HFFc6 (cell line): ENCODE data around the gene ZNF407. TPM values are rescaled to one million over a fixed set of nuclear protein-coding genes. Genes with fewer than 3 reads are reported as not detected.
"Not testable (repeated sequence)": the region's sequence is repeated elsewhere in the genome, so short reads cannot be mapped to it uniquely, and the experiment has no call there.

Experiments used
- DNase-seq: peaks from one replicate; pipeline ENCODE4 v3.0.0-alpha.2; 2018
- H3K27ac Mint-ChIP-seq: 2 replicates; pipeline ENCODE4 v1.8.0; 2020; ENCODE audit warnings: mild to moderate bottlenecking, mixed read lengths
- H3K27me3 Mint-ChIP-seq: 2 replicates; pipeline ENCODE4 v1.8.0; 2021; ENCODE audit warnings: mild to moderate bottlenecking, moderate library complexity, mixed read lengths; ENCODE audit not compliant: insufficient read depth
- H3K36me3 Mint-ChIP-seq: 2 replicates; pipeline ENCODE4 v1.8.0; 2021; ENCODE audit warnings: low read depth, mixed read lengths
- H3K4me1 Mint-ChIP-seq: 2 replicates; pipeline ENCODE4 v1.8.0; 2020; ENCODE audit warnings: low read depth, mixed read lengths
- H3K4me3 Mint-ChIP-seq: 2 replicates; pipeline ENCODE4 v1.8.0; 2020; ENCODE audit warnings: mild to moderate bottlenecking, moderate library complexity, mixed read lengths
- H3K9me3 Mint-ChIP-seq: 2 replicates; pipeline ENCODE4 v1.8.0; 2020; ENCODE audit warnings: mild to moderate bottlenecking, mixed read lengths
- total RNA-seq, 6 experiments: library from RNA; stranded (reverse); fragmentation: NEBNext Ultra II Directional; extraction: Animal tissue kit (Norgen Biotek cat#: 25700); gene quantifications; 2 replicates in 1 of 6; 3 replicates in 5 of 6; pipeline ENCODE4 v1.2.3, GENCODE V29; 2021
- TF ChIP-seq, protein P1 (sequence below): fragments of 200-600 bp; sonication (generic); IDR thresholded peaks from 2 replicates; pipeline ENCODE4 v1.5.0; 2021; ENCODE audit warnings: antibody characterized with exemption, mild to moderate bottlenecking

ZNF407 gene
- total RNA-seq, 6 experiments from 2014 or later: 7.9 to 9.7 (median 9.1) TPM

GRCh38 chr18:74563999-74564398, 33.7 kb upstream of the ZNF407 start:
- Mint-ChIP-seq H3K4me3 (no peak overlapping the region), H3K27me3 (peaks cover 49% of the 10 kb centered on the region), H3K36me3 (peaks cover 6% of the 10 kb centered on the region), H3K27ac (no peak overlapping the region), H3K9me3 (peaks cover 15% of the 10 kb centered on the region), H3K4me1 (no peaks in the 10 kb centered on the region)
- DNase-seq: no peak
- TF ChIP-seq, protein P1, sequence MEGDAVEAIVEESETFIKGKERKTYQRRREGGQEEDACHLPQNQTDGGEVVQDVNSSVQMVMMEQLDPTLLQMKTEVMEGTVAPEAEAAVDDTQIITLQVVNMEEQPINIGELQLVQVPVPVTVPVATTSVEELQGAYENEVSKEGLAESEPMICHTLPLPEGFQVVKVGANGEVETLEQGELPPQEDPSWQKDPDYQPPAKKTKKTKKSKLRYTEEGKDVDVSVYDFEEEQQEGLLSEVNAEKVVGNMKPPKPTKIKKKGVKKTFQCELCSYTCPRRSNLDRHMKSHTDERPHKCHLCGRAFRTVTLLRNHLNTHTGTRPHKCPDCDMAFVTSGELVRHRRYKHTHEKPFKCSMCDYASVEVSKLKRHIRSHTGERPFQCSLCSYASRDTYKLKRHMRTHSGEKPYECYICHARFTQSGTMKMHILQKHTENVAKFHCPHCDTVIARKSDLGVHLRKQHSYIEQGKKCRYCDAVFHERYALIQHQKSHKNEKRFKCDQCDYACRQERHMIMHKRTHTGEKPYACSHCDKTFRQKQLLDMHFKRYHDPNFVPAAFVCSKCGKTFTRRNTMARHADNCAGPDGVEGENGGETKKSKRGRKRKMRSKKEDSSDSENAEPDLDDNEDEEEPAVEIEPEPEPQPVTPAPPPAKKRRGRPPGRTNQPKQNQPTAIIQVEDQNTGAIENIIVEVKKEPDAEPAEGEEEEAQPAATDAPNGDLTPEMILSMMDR: no peak

- Mint-ChIP-seq H3K27me3 (peaks cover 42% of the 10 kb centered on the region), H3K9me3 (peaks cover 15% of the 10 kb centered on the region)
- H3K4me1 Mint-ChIP-seq, DNase-seq, H3K4me3 Mint-ChIP-seq, H3K36me3 Mint-ChIP-seq, H3K27ac Mint-ChIP-seq: not testable (repeated sequence)
These were observed 32.5 kb upstream of the ZNF407 start for GRCh38 chr18:74565164-74565563.

DNA sequence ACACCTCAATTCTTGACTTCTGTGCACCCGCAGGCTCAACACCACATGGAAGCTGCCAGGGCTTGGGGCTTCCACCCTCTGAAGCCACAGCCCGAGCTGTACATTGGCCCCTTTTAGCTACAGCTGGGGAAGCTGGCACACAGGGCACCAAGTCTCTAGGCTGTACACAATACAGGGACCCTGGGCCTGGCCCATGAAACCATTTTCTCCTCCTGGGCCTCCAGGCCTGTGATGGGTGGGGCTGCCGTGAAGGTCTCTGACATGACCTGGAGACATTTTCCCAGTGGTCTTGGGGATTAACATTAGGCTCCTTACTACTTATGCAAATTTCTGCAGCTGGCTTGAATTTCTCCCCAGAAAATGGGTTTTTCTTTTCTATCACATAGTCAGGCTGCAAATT, 31.7 kb upstream of the ZNF407 start:
- not testable (repeated sequence) for H3K36me3 Mint-ChIP-seq, H3K4me3 Mint-ChIP-seq, H3K27ac Mint-ChIP-seq, H3K4me1 Mint-ChIP-seq, DNase-seq
- Mint-ChIP-seq H3K9me3 (peaks cover 15% of the 10 kb centered on the region), H3K27me3 (peaks cover 42% of the 10 kb centered on the region)

- TF ChIP-seq, protein P1: no peak
- no peak overlapping the region for H3K4me3 Mint-ChIP-seq
- peaks cover 6% of the 10 kb centered on the region for H3K36me3 Mint-ChIP-seq
- no peak overlapping the region for H3K27ac Mint-ChIP-seq
- no peak for DNase-seq
- no peaks in the 10 kb centered on the region for H3K4me1 Mint-ChIP-seq
- peaks cover 15% of the 10 kb centered on the region for H3K9me3 Mint-ChIP-seq
- H3K27me3 Mint-ChIP-seq: peaks cover 32% of the 10 kb centered on the region
These were observed 29.8 kb upstream of the ZNF407 start for GRCh38 chr18:74567822-74568221.

DNA sequence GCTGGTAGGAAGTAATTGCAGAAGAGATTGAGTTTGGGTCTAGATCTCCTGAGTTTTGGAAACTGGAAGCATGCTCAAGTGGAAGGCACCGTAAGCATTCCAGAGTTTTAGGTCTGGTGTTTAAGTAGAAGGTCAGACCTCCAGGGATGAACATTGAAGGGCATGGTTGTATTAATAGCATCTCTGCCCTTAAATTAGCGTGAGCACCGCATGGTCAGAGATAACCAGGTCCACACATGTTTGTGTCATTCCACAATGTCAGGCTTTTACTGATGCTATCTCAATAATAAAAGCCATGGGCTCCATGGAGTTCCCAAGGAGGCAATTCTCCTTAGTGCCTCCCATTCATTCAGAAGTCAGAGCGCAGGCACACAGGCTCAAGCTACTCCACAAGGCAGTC, 28.3 kb upstream of the ZNF407 start:
- Mint-ChIP-seq H3K4me1 (peaks cover 2% of the 10 kb centered on the region; the same call in 1 of the 2 replicates), H3K9me3 (peaks cover 15% of the 10 kb centered on the region), H3K27ac (no peak overlapping the region), H3K36me3 (peaks cover 6% of the 10 kb centered on the region), H3K27me3 (peaks cover 23% of the 10 kb centered on the region), H3K4me3 (no peak overlapping the region)
- no peak for DNase-seq
- TF ChIP-seq, protein P1: no peak

DNA sequence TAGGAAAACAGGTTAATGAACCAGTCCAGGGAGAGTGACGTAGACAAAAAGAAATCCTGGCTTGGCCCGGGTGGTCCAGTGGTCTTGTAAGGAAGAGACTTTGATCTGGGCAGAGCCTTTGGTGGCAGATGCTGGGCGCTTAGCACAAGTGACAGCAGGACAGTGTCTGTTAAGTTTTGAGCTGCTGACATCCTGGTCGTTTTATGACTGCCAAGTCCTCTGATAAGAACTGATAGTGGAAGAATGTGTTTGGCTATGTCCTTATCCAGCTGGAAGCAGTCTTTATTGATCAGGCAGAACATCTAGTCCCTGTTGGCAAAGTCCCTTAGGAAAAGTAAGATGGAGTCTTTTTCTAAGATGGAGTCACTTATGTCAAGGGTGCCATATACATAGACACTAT, 27.4 kb upstream of the ZNF407 start:
- no peak overlapping the region for H3K27ac Mint-ChIP-seq
- peaks cover 24% of the 10 kb centered on the region for H3K27me3 Mint-ChIP-seq
- H3K36me3 Mint-ChIP-seq: peaks cover 6% of the 10 kb centered on the region
- no peak overlapping the region for H3K4me3 Mint-ChIP-seq
- TF ChIP-seq, protein P1: no peak
- H3K9me3 Mint-ChIP-seq: peaks cover 15% of the 10 kb centered on the region
- peaks cover 5% of the 10 kb centered on the region; the same call in 1 of the 2 replicates for H3K4me1 Mint-ChIP-seq
- DNase-seq: no peak
